ENCODE data around the gene DNAH9. TPM values are rescaled to one million over a fixed set of nuclear protein-coding genes. Genes with fewer than 3 reads are reported as not detected.

Gene DNAH9
- total and polyA plus RNA-seq, 4 donors, result under 0.01 to 0.09 TPM; not detected in 2

GRCh38 chr17:11744696-11745095, 146.4 kb downstream of the DNAH9 start:
- no peaks in the 10 kb centered on the region for H3K27me3 ChIP-seq (ENCODE audit: control insufficient read depth in 4 of 4, insufficient read depth in 4 of 4, low read length in 3 of 4)
- H3K4me3 ChIP-seq (ENCODE audit: low read depth in 1 of 3, low read length in 3 of 3), result no peak overlapping the region
- 93% methylated on average over 11 of the region's 11 CpGs for WGBS
- H3K4me1 ChIP-seq (ENCODE audit: control insufficient read depth in 4 of 4, insufficient read depth in 4 of 4, low read length in 3 of 4), result no peaks in the 10 kb centered on the region
- no peak for DNase-seq (ENCODE audit: low spot score)
- TF ChIP-seq FOXA2 (IDR thresholded peaks at IDR 0.05), result no peak
- no peak for TF ChIP-seq EGR1 (IDR thresholded peaks at IDR 0.05; ENCODE audit: low read depth in 2 of 2)
- H3K27ac ChIP-seq (ENCODE audit: low read depth in 1 of 2, low read length in 2 of 2), result no peak overlapping the region
- H3K36me3 ChIP-seq (ENCODE audit: control insufficient read depth in 4 of 4, insufficient read depth in 3 of 4, low read depth in 1 of 4, low read length in 3 of 4), result no peaks in the 10 kb centered on the region
- no peak overlapping the region for H3K9ac ChIP-seq (ENCODE audit: low read depth in 1 of 2, low read length in 2 of 2)
- H3K9me3 ChIP-seq (ENCODE audit: control insufficient read depth in 4 of 4, low read length in 3 of 4), result no peaks in the 10 kb centered on the region

DNA sequence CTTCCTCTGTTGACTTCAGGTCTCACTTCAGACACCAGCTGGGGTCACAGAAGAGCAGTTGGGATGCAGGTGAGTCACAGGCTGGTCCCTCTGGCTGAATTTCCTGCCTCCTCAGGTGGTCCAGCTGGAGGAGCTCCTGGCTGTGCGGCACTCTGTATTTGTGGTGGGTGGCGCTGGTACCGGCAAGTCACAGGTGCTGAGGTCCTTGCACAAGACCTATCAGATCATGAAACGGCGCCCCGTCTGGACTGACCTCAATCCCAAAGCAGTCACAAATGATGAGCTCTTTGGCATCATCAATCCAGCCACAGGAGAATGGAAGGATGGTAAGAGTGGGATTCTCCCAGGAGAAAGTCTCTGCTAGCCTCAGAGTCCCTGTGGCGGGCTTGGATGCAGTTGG, 149.2 kb downstream of the DNAH9 start:
- H3K27ac ChIP-seq (ENCODE audit: low read depth in 1 of 2, low read length in 2 of 2), result no peak overlapping the region
- H3K4me1 ChIP-seq (ENCODE audit: control insufficient read depth in 4 of 4, insufficient read depth in 4 of 4, low read length in 3 of 4), result no peaks in the 10 kb centered on the region
- TF ChIP-seq GABPA (IDR thresholded peaks at IDR 0.05 in 1 of 2, conservative IDR thresholded peaks at IDR 0.05 in 1 of 2) (no peak), HNF4G (IDR thresholded peaks at IDR 0.05) (no peak), YY1 (IDR thresholded peaks at IDR 0.05) (no peak), FOXA2 (IDR thresholded peaks at IDR 0.05) (no peak), EGR1 (IDR thresholded peaks at IDR 0.05; ENCODE audit: low read depth in 2 of 2) (no peak), REST (IDR thresholded peaks at IDR 0.05) (no peak), TAF1 (conservative IDR thresholded peaks at IDR 0.05) (no peak), ZBTB33 (IDR thresholded peaks at IDR 0.05) (no peak), RAD21 (IDR thresholded peaks at IDR 0.05) (no peak), FOXA1 (IDR thresholded peaks at IDR 0.05) (no peak), HNF4A (conservative IDR thresholded peaks at IDR 0.05) (no peak), SP1 (IDR thresholded peaks at IDR 0.05) (no peak)
- TF ChIP-seq, protein P1, sequence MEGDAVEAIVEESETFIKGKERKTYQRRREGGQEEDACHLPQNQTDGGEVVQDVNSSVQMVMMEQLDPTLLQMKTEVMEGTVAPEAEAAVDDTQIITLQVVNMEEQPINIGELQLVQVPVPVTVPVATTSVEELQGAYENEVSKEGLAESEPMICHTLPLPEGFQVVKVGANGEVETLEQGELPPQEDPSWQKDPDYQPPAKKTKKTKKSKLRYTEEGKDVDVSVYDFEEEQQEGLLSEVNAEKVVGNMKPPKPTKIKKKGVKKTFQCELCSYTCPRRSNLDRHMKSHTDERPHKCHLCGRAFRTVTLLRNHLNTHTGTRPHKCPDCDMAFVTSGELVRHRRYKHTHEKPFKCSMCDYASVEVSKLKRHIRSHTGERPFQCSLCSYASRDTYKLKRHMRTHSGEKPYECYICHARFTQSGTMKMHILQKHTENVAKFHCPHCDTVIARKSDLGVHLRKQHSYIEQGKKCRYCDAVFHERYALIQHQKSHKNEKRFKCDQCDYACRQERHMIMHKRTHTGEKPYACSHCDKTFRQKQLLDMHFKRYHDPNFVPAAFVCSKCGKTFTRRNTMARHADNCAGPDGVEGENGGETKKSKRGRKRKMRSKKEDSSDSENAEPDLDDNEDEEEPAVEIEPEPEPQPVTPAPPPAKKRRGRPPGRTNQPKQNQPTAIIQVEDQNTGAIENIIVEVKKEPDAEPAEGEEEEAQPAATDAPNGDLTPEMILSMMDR (IDR thresholded peaks at IDR 0.05; ENCODE audit: low read depth, low read length, missing input control), result no peak
- TF ChIP-seq, protein P2, sequence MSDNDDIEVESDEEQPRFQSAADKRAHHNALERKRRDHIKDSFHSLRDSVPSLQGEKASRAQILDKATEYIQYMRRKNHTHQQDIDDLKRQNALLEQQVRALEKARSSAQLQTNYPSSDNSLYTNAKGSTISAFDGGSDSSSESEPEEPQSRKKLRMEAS (IDR thresholded peaks at IDR 0.05), result no peak
- WGBS, result 91% methylated on average over 7 of the region's 7 CpGs
- H3K4me3 ChIP-seq (ENCODE audit: low read depth in 1 of 3, low read length in 3 of 3), result no peak overlapping the region
- no peak for DNase-seq (ENCODE audit: low spot score)
- H3K9me3 ChIP-seq (ENCODE audit: control insufficient read depth in 4 of 4, low read length in 3 of 4), result no peaks in the 10 kb centered on the region
- no peaks in the 10 kb centered on the region for H3K27me3 ChIP-seq (ENCODE audit: control insufficient read depth in 4 of 4, insufficient read depth in 4 of 4, low read length in 3 of 4)
- H3K36me3 ChIP-seq (ENCODE audit: control insufficient read depth in 4 of 4, insufficient read depth in 3 of 4, low read depth in 1 of 4, low read length in 3 of 4), result no peaks in the 10 kb centered on the region
- no peak overlapping the region for H3K9ac ChIP-seq (ENCODE audit: low read depth in 1 of 2, low read length in 2 of 2)

Data from liver (tissue), 9 donors.